ENCODE measurements around the gene NFYC.

The NFYC gene

GRCh38 chr1:40750451-40750908 lies 59.0 kb downstream of the NFYC start:
- H3K9ac ChIP-seq: no peak overlapping the region
- H3K4me3 ChIP-seq (IDR thresholded peaks at IDR 0.05; ENCODE audit: insufficient read depth, low read depth, low read length): no peak overlapping the region
- no peak overlapping the region for H3K4me2 ChIP-seq
- peaks cover 4% of the 10 kb centered on the region for H3K4me1 ChIP-seq (ENCODE audit: low read depth, poor library complexity, severe bottlenecking)
- H3K27me3 ChIP-seq (ENCODE audit: insufficient read depth, low read depth): no peaks in the 10 kb centered on the region
- H4K20me1 ChIP-seq (ENCODE audit: insufficient read depth): no peaks in the 10 kb centered on the region
- H2AFZ ChIP-seq (ENCODE audit: low read depth): no peak overlapping the region
- TF ChIP-seq CTCF (conservative IDR thresholded peaks at IDR 0.05; ENCODE audit: low read depth, low read length): no peak
- H3K27ac ChIP-seq: no peak overlapping the region
- H3K36me3 ChIP-seq (ENCODE audit: insufficient read depth): no peaks in the 10 kb centered on the region; the same call in 1 of the 2 replicates
- H3K79me2 ChIP-seq (ENCODE audit: insufficient read depth, low read depth): no peaks in the 10 kb centered on the region

- Histone ChIP-seq H3K27ac (no peak overlapping the region), H3K27me3 (ENCODE audit: insufficient read depth, low read depth) (no peaks in the 10 kb centered on the region), H3K79me2 (ENCODE audit: insufficient read depth, low read depth) (no peaks in the 10 kb centered on the region), H3K4me1 (ENCODE audit: low read depth, poor library complexity, severe bottlenecking) (peaks cover 5% of the 10 kb centered on the region), H2AFZ (ENCODE audit: low read depth) (no peak overlapping the region), H3K36me3 (ENCODE audit: insufficient read depth) (peaks cover 4% of the 10 kb centered on the region; the same call in 1 of the 2 replicates), H4K20me1 (ENCODE audit: insufficient read depth) (no peaks in the 10 kb centered on the region), H3K9ac (no peak overlapping the region), H3K4me3 (IDR thresholded peaks at IDR 0.05; ENCODE audit: insufficient read depth, low read depth, low read length) (no peak overlapping the region), H3K4me2 (no peak overlapping the region)
- TF ChIP-seq CTCF (conservative IDR thresholded peaks at IDR 0.05; ENCODE audit: low read depth, low read length): no peak
Observed at GRCh38 chr1:40751802-40752201, 60.3 kb downstream of the NFYC start.

- Histone ChIP-seq H3K36me3 (ENCODE audit: insufficient read depth) (peaks cover 4% of the 10 kb centered on the region; the same call in 1 of the 2 replicates), H2AFZ (ENCODE audit: low read depth) (no peak overlapping the region)
Observed at GRCh38 chr1:40753142-40753882, 61.8 kb downstream of the NFYC start.

GRCh38 chr1:40754201-40754600 lies 62.7 kb downstream of the NFYC start:
- no peak overlapping the region for H3K4me2 ChIP-seq
- H3K4me3 ChIP-seq (IDR thresholded peaks at IDR 0.05; ENCODE audit: insufficient read depth, low read depth, low read length): no peak overlapping the region
- no peaks in the 10 kb centered on the region for H4K20me1 ChIP-seq (ENCODE audit: insufficient read depth)
- peaks cover 4% of the 10 kb centered on the region; the same call in 1 of the 2 replicates for H3K36me3 ChIP-seq (ENCODE audit: insufficient read depth)
- no peak overlapping the region for H3K9ac ChIP-seq
- peaks cover 5% of the 10 kb centered on the region for H3K4me1 ChIP-seq (ENCODE audit: low read depth, poor library complexity, severe bottlenecking)
- no peaks in the 10 kb centered on the region for H3K79me2 ChIP-seq (ENCODE audit: insufficient read depth, low read depth)
- no peak for TF ChIP-seq CTCF (conservative IDR thresholded peaks at IDR 0.05; ENCODE audit: low read depth, low read length)
- H3K27ac ChIP-seq: no peak overlapping the region
- no peaks in the 10 kb centered on the region for H3K27me3 ChIP-seq (ENCODE audit: insufficient read depth, low read depth)
- no peak overlapping the region for H2AFZ ChIP-seq (ENCODE audit: low read depth)

More at GRCh38 chr1:40753142-40753882, 61.8 kb downstream of the NFYC start:
- no peak overlapping the region for H3K9ac ChIP-seq
- no peak overlapping the region for H3K4me2 ChIP-seq
- no peaks in the 10 kb centered on the region for H3K79me2 ChIP-seq (ENCODE audit: insufficient read depth, low read depth)
- TF ChIP-seq CTCF (conservative IDR thresholded peaks at IDR 0.05; ENCODE audit: low read depth, low read length): no peak
- no peaks in the 10 kb centered on the region for H4K20me1 ChIP-seq (ENCODE audit: insufficient read depth)
- H3K27ac ChIP-seq: no peak overlapping the region
- H3K4me3 ChIP-seq (IDR thresholded peaks at IDR 0.05; ENCODE audit: insufficient read depth, low read depth, low read length): no peak overlapping the region
- no peaks in the 10 kb centered on the region for H3K27me3 ChIP-seq (ENCODE audit: insufficient read depth, low read depth)
- H3K4me1 ChIP-seq (ENCODE audit: low read depth, poor library complexity, severe bottlenecking): peaks cover 5% of the 10 kb centered on the region

Data from KMS-11 (cell line).